Smooth muscle cell (in vitro differentiated cells): Measurements from ENCODE around the gene RFK. TPM values are rescaled to one million over a fixed set of nuclear protein-coding genes. Genes with fewer than 3 reads are reported as not detected.

Source experiments
- DNase-seq: peaks from one replicate; lab custom pipeline; 2025; ENCODE audit not compliant: unreplicated experiment; lab: John Stamatoyannopoulos, UW
- H2AFZ ChIP-seq: fragments of 200-600 bp; sonication (generic); 2 replicates; pipeline ENCODE4 v1.6.0; 2016; ENCODE audit warnings: antibody characterized with exemption, low read depth, mild to moderate bottlenecking
- H3F3A ChIP-seq: fragments of 200-600 bp; sonication (generic); 2 replicates; pipeline ENCODE4 v1.6.0; 2017; ENCODE audit warnings: antibody characterized with exemption, low read depth
- H3K27ac ChIP-seq: fragments of 200-600 bp; sonication (generic); 2 replicates; pipeline ENCODE4 v1.5.1; 2016; ENCODE audit warnings: low read depth, mild to moderate bottlenecking
- H3K27me3 ChIP-seq: fragments of 200-600 bp; sonication (generic); 2 replicates; pipeline ENCODE4 v1.6.1; 2016; ENCODE audit warnings: low read depth, mild to moderate bottlenecking
- H3K36me3 ChIP-seq: fragments of 200-600 bp; sonication (generic); 2 replicates; pipeline ENCODE4 v1.5.1; 2016; ENCODE audit warnings: low read depth
- H3K4me1 ChIP-seq: fragments of 200-600 bp; sonication (generic); 2 replicates; pipeline ENCODE4 v1.5.1; 2016; ENCODE audit warnings: low read depth
- H3K4me2 ChIP-seq: fragments of 200-600 bp; sonication (generic); 2 replicates; pipeline ENCODE4 v1.6.0; 2016; ENCODE audit warnings: mild to moderate bottlenecking
- H3K4me3 ChIP-seq: fragments of 200-600 bp; sonication (generic); 2 replicates; pipeline ENCODE4 v1.5.1; 2016; ENCODE audit warnings: mild to moderate bottlenecking
- H3K79me2 ChIP-seq: fragments of 200-600 bp; sonication (generic); 2 replicates; pipeline ENCODE4 v1.6.0; 2016; ENCODE audit warnings: low read depth, mild to moderate bottlenecking
- H3K9ac ChIP-seq: fragments of 200-600 bp; sonication (generic); 2 replicates; pipeline ENCODE4 v1.6.0; 2016; ENCODE audit warnings: low read depth
- H3K9me3 ChIP-seq: fragments of 200-600 bp; sonication (generic); replicated peaks from 2 replicates; pipeline ENCODE4 v1.5.1; 2016; ENCODE audit warnings: low read depth
- H4K20me1 ChIP-seq: fragments of 200-600 bp; sonication (generic); 2 replicates; pipeline ENCODE4 v1.6.0; 2016; ENCODE audit warnings: low read depth
- CTCF ChIP-seq: fragments of 200-600 bp; sonication (generic); IDR thresholded peaks from 2 replicates; pipeline ENCODE4 v1.5.1; 2017; ENCODE audit warnings: borderline replicate concordance, mild to moderate bottlenecking, antibody characterized with exemption; ENCODE audit not compliant: insufficient read depth, poor library complexity, severe bottlenecking
- WGBS: methylation state at CpG from one replicate; pipeline ENCODE4 v1.1.7; 2016; ENCODE audit warnings: low lambda C conversion rate; 5-methylcytosine and 5-hydroxymethylcytosine counted together
- polyA plus RNA-seq: library from polyadenylated mRNA; unstranded; fragments of >200 nt; fragmentation: Nextera tagmentation; extraction: Ambion mirVana; gene quantifications from 2 replicates; pipeline ENCODE4 v1.2.1, GENCODE V29; 2016
- total RNA-seq: library from RNA; depleted of rRNA; stranded (reverse); fragments of >200 nt; gene quantifications from 2 replicates; pipeline ENCODE4 v1.2.3, GENCODE V29; 2014

Gene RFK
- total and polyA plus RNA-seq, 2 experiments from 2014 or later, result 14.2 to 25.2 TPM

GRCh38 chr9:76373784-76374474, 20.3 kb downstream of the RFK start:
- H3K27me3 ChIP-seq, result no peaks in the 10 kb centered on the region
- H3K4me1 ChIP-seq, result peaks cover 6% of the 10 kb centered on the region
- H3K27ac ChIP-seq, result no peak overlapping the region
- no peaks in the 10 kb centered on the region for H3K9me3 ChIP-seq
- H4K20me1 ChIP-seq, result no peaks in the 10 kb centered on the region
- no peak overlapping the region for H3K4me3 ChIP-seq
- H2AFZ ChIP-seq, result no peak overlapping the region
- no peaks in the 10 kb centered on the region for H3K79me2 ChIP-seq
- no peak overlapping the region for H3K4me2 ChIP-seq
- 87% methylated on average over 6 of the region's 6 CpGs for WGBS
- TF ChIP-seq CTCF, result no peak
- H3F3A ChIP-seq, result peaks cover 3% of the 10 kb centered on the region
- DNase-seq, result no peak
- no peaks in the 10 kb centered on the region for H3K36me3 ChIP-seq
- no peak overlapping the region for H3K9ac ChIP-seq

GRCh38 chr9:76373173-76373783, 20.9 kb downstream of the RFK start:
- no peak overlapping the region for H3K27ac ChIP-seq
- peaks cover 6% of the 10 kb centered on the region for H3K4me1 ChIP-seq
- no peak overlapping the region for H3K4me2 ChIP-seq
- no peaks in the 10 kb centered on the region for H3K27me3 ChIP-seq
- H3F3A ChIP-seq, result peaks cover 3% of the 10 kb centered on the region
- no peak for TF ChIP-seq CTCF
- H3K4me3 ChIP-seq, result no peak overlapping the region
- H2AFZ ChIP-seq, result no peak overlapping the region
- no peaks in the 10 kb centered on the region for H3K79me2 ChIP-seq
- H3K36me3 ChIP-seq, result no peaks in the 10 kb centered on the region
- no peak overlapping the region for H3K9ac ChIP-seq
- 79% methylated on average over 4 of the region's 4 CpGs for WGBS
- no peaks in the 10 kb centered on the region for H4K20me1 ChIP-seq
- DNase-seq, result no peak
- H3K9me3 ChIP-seq, result no peaks in the 10 kb centered on the region

- TF ChIP-seq CTCF, result no peak
- DNase-seq, result no peak
Observed at GRCh38 chr9:76372336-76372735, 21.9 kb downstream of the RFK start.

GRCh38 chr9:76371901-76372300, 22.3 kb downstream of the RFK start:
- no peaks in the 10 kb centered on the region for H3K36me3 ChIP-seq
- no peak overlapping the region for H2AFZ ChIP-seq
- H3F3A ChIP-seq, result peaks cover 3% of the 10 kb centered on the region
- H3K79me2 ChIP-seq, result no peaks in the 10 kb centered on the region
- H4K20me1 ChIP-seq, result no peaks in the 10 kb centered on the region
- H3K4me3 ChIP-seq, result no peak overlapping the region
- WGBS, result 79% methylated on average over 1 of the region's 1 CpG
- H3K9me3 ChIP-seq, result no peaks in the 10 kb centered on the region
- H3K4me1 ChIP-seq, result peaks cover 6% of the 10 kb centered on the region
- TF ChIP-seq CTCF, result no peak
- no peaks in the 10 kb centered on the region for H3K27me3 ChIP-seq
- no peak overlapping the region for H3K9ac ChIP-seq
- no peak overlapping the region for H3K4me2 ChIP-seq
- DNase-seq, result no peak
- H3K27ac ChIP-seq, result no peak overlapping the region

More at GRCh38 chr9:76372336-76372735, 21.9 kb downstream of the RFK start:
- no peak overlapping the region for H2AFZ ChIP-seq
- no peaks in the 10 kb centered on the region for H3K9me3 ChIP-seq
- peaks cover 6% of the 10 kb centered on the region for H3K4me1 ChIP-seq
- no peaks in the 10 kb centered on the region for H3K79me2 ChIP-seq
- no peaks in the 10 kb centered on the region for H3K36me3 ChIP-seq
- no peaks in the 10 kb centered on the region for H3K27me3 ChIP-seq
- H3K27ac ChIP-seq, result no peak overlapping the region
- H3F3A ChIP-seq, result peaks cover 3% of the 10 kb centered on the region
- H4K20me1 ChIP-seq, result no peaks in the 10 kb centered on the region
- H3K4me3 ChIP-seq, result no peak overlapping the region
- H3K9ac ChIP-seq, result no peak overlapping the region
- no peak overlapping the region for H3K4me2 ChIP-seq
